HepG2 (cell line): ENCODE results near the gene LRRC74A. TPM values are rescaled to one million over a fixed set of nuclear protein-coding genes. Genes with fewer than 3 reads are reported as not detected.

Experiments
- GTF2F1 ChIP-seq: fragments of 150-350 bp; IDR thresholded peaks from 2 replicates; pipeline ENCODE4 v1.6.1; 2014; ENCODE audit warnings: low read length
- JARID2 ChIP-seq: sonication (generic); formaldehyde crosslinking; IDR thresholded peaks from 2 replicates; pipeline ENCODE4 v1.8.1; 2023; ENCODE audit warnings: missing genetic modification reagents, inconsistent platforms; ENCODE audit not compliant: insufficient replicate concordance
- SOX5 ChIP-seq: IDR thresholded peaks from 2 replicates; pipeline ENCODE4 v1.6.1; 2016; ENCODE audit warnings: borderline replicate concordance
- SPEN ChIP-seq: sonication (generic); formaldehyde crosslinking; IDR thresholded peaks from 2 replicates; pipeline ENCODE4 v1.5.1; 2020; ENCODE audit warnings: low read depth, mild to moderate bottlenecking, missing genetic modification reagents
- ZFP37 ChIP-seq: sonication (generic); formaldehyde crosslinking; IDR thresholded peaks from 2 replicates; pipeline ENCODE4 v1.4.0; 2020; ENCODE audit warnings: missing genetic modification reagents, borderline replicate concordance
- ZNF253 ChIP-seq: sonication (generic); formaldehyde crosslinking; IDR thresholded peaks from 2 replicates; pipeline ENCODE4 v1.8.0; 2022; ENCODE audit warnings: mild to moderate bottlenecking, missing genetic modification reagents, borderline replicate concordance
- ZSCAN22 ChIP-seq: sonication (generic); formaldehyde crosslinking; IDR thresholded peaks from 2 replicates; pipeline ENCODE4 v1.4.0; 2020; ENCODE audit warnings: mild to moderate bottlenecking, missing genetic modification reagents
- polyA plus RNA-seq, 8 experiments: library from polyadenylated mRNA; depleted of rRNA in 3 of 8; stranded (reverse) in 7 of 8; unstranded in 1 of 8; fragments of >200 nt; fragmentation: Illumina TruSeq in 4 of 8; extraction: Trizol in 4 of 8; gene quantifications; 2 replicates each; pipeline versions ENCODE4 v1.2.1 to v1.2.3, GENCODE V29; 2011 to 2016; ENCODE audit warnings: low read depth in 4 of 8, missing spikeins in 1 of 8, mixed read lengths in 1 of 8; ENCODE audit not compliant: insufficient read depth in 1 of 8
- total RNA-seq, 5 experiments: library from RNA; depleted of rRNA; stranded (reverse); fragments of >200 nt; fragmentation: Illumina TruSeq; extraction: Trizol; gene quantifications; 2 replicates each; pipeline ENCODE4 v1.2.3, GENCODE V29; 2016; ENCODE audit warnings: low read depth in 1 of 5
- TF ChIP-seq, protein P1 (sequence below): sonication (generic); formaldehyde crosslinking; IDR thresholded peaks from 2 replicates; pipeline ENCODE4 v1.4.0; 2020; ENCODE audit warnings: missing genetic modification reagents, borderline replicate concordance
- TF ChIP-seq, protein P2 (sequence below): sonication (generic); formaldehyde crosslinking; IDR thresholded peaks from 2 replicates; pipeline ENCODE4; 2020; ENCODE audit warnings: missing genetic modification reagents, mild to moderate bottlenecking, borderline replicate concordance
- TF ChIP-seq, protein P3 (sequence below): fragments of 450-650 bp; IDR thresholded peaks from 2 replicates; pipeline ENCODE4 v1.6.1; 2017; ENCODE audit warnings: mild to moderate bottlenecking
- TF ChIP-seq, protein P4 (sequence below): sonication (generic); formaldehyde crosslinking; IDR thresholded peaks from 2 replicates; pipeline ENCODE4 v1.4.0; 2020; ENCODE audit warnings: missing genetic modification reagents, borderline replicate concordance
- TF ChIP-seq, protein P5 (sequence below): sonication (generic); formaldehyde crosslinking; IDR thresholded peaks from 2 replicates; pipeline ENCODE4 v1.4.0; 2020; ENCODE audit warnings: missing genetic modification reagents, borderline replicate concordance
- TF ChIP-seq, protein P6 (sequence below): IDR thresholded peaks from 2 replicates; pipeline ENCODE4 v1.6.1; 2016; ENCODE audit warnings: missing biosample characterization, missing genetic modification reagents, low read depth

LRRC74A gene
- total and polyA plus RNA-seq, 2 of the 13 experiments (the other 11 are each of a cell fraction or from before 2014, with no cell fraction given): not detected

DNA sequence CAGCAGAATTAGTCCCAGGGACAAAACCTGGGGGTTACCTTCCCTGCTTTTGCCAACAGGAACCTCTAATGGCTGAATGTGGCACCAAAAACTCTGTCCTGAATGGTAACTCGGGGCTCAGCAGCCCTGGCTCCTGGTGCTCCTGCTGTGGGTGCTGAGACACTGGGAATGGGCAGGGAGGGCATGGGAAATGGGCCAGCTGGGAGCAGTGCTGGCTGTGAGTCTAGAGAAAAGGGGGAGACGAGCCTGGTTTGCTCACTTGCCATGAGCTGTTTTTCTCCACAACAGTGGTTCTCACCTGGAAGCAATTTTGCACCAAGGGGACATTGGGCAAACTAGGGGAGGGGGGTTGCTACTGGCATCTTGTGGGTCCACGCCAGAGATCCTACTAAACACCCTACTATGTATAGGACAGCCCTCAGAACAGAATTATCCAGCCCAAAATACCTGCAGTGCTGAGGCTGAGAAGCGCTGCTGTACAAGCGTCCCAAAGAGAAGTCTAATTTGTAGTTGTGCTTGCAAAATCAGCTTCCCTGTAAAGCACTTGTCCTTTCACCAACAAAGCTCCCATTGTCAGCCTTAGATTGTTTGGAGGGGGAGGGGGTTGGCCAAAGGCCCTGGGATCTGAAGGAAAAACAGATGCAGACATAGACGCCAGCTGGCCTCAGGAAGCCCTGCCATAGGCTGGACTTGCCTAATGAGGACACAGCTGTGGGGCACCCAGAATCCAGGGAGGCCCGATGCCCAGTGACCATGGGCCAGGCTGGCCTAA lies 3.6 kb downstream of the LRRC74A start (continued):
- TF ChIP-seq JARID2 (CRISPR knock-in tag): no peak
- TF ChIP-seq SOX5 (CRISPR knock-in tag): peak; percentile 87
- TF ChIP-seq, protein P1, sequence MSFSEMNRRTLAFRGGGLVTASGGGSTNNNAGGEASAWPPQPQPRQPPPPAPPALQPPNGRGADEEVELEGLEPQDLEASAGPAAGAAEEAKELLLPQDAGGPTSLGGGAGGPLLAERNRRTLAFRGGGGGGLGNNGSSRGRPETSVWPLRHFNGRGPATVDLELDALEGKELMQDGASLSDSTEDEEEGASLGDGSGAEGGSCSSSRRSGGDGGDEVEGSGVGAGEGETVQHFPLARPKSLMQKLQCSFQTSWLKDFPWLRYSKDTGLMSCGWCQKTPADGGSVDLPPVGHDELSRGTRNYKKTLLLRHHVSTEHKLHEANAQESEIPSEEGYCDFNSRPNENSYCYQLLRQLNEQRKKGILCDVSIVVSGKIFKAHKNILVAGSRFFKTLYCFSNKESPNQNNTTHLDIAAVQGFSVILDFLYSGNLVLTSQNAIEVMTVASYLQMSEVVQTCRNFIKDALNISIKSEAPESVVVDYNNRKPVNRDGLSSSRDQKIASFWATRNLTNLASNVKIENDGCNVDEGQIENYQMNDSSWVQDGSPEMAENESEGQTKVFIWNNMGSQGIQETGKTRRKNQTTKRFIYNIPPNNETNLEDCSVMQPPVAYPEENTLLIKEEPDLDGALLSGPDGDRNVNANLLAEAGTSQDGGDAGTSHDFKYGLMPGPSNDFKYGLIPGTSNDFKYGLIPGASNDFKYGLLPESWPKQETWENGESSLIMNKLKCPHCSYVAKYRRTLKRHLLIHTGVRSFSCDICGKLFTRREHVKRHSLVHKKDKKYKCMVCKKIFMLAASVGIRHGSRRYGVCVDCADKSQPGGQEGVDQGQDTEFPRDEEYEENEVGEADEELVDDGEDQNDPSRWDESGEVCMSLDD (CRISPR knock-in tag): no peak
- TF ChIP-seq, protein P2, sequence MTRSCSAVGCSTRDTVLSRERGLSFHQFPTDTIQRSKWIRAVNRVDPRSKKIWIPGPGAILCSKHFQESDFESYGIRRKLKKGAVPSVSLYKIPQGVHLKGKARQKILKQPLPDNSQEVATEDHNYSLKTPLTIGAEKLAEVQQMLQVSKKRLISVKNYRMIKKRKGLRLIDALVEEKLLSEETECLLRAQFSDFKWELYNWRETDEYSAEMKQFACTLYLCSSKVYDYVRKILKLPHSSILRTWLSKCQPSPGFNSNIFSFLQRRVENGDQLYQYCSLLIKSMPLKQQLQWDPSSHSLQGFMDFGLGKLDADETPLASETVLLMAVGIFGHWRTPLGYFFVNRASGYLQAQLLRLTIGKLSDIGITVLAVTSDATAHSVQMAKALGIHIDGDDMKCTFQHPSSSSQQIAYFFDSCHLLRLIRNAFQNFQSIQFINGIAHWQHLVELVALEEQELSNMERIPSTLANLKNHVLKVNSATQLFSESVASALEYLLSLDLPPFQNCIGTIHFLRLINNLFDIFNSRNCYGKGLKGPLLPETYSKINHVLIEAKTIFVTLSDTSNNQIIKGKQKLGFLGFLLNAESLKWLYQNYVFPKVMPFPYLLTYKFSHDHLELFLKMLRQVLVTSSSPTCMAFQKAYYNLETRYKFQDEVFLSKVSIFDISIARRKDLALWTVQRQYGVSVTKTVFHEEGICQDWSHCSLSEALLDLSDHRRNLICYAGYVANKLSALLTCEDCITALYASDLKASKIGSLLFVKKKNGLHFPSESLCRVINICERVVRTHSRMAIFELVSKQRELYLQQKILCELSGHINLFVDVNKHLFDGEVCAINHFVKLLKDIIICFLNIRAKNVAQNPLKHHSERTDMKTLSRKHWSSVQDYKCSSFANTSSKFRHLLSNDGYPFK (CRISPR knock-in tag): no peak
- no peak for TF ChIP-seq GTF2F1
- TF ChIP-seq ZNF253: no peak
- no peak for TF ChIP-seq ZFP37 (CRISPR knock-in tag)
- TF ChIP-seq, protein P3, sequence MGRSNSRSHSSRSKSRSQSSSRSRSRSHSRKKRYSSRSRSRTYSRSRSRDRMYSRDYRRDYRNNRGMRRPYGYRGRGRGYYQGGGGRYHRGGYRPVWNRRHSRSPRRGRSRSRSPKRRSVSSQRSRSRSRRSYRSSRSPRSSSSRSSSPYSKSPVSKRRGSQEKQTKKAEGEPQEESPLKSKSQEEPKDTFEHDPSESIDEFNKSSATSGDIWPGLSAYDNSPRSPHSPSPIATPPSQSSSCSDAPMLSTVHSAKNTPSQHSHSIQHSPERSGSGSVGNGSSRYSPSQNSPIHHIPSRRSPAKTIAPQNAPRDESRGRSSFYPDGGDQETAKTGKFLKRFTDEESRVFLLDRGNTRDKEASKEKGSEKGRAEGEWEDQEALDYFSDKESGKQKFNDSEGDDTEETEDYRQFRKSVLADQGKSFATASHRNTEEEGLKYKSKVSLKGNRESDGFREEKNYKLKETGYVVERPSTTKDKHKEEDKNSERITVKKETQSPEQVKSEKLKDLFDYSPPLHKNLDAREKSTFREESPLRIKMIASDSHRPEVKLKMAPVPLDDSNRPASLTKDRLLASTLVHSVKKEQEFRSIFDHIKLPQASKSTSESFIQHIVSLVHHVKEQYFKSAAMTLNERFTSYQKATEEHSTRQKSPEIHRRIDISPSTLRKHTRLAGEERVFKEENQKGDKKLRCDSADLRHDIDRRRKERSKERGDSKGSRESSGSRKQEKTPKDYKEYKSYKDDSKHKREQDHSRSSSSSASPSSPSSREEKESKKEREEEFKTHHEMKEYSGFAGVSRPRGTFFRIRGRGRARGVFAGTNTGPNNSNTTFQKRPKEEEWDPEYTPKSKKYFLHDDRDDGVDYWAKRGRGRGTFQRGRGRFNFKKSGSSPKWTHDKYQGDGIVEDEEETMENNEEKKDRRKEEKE: no peak
- TF ChIP-seq, protein P4, sequence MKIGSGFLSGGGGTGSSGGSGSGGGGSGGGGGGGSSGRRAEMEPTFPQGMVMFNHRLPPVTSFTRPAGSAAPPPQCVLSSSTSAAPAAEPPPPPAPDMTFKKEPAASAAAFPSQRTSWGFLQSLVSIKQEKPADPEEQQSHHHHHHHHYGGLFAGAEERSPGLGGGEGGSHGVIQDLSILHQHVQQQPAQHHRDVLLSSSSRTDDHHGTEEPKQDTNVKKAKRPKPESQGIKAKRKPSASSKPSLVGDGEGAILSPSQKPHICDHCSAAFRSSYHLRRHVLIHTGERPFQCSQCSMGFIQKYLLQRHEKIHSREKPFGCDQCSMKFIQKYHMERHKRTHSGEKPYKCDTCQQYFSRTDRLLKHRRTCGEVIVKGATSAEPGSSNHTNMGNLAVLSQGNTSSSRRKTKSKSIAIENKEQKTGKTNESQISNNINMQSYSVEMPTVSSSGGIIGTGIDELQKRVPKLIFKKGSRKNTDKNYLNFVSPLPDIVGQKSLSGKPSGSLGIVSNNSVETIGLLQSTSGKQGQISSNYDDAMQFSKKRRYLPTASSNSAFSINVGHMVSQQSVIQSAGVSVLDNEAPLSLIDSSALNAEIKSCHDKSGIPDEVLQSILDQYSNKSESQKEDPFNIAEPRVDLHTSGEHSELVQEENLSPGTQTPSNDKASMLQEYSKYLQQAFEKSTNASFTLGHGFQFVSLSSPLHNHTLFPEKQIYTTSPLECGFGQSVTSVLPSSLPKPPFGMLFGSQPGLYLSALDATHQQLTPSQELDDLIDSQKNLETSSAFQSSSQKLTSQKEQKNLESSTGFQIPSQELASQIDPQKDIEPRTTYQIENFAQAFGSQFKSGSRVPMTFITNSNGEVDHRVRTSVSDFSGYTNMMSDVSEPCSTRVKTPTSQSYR (CRISPR knock-in tag): peak; percentile 95
- TF ChIP-seq, protein P5, sequence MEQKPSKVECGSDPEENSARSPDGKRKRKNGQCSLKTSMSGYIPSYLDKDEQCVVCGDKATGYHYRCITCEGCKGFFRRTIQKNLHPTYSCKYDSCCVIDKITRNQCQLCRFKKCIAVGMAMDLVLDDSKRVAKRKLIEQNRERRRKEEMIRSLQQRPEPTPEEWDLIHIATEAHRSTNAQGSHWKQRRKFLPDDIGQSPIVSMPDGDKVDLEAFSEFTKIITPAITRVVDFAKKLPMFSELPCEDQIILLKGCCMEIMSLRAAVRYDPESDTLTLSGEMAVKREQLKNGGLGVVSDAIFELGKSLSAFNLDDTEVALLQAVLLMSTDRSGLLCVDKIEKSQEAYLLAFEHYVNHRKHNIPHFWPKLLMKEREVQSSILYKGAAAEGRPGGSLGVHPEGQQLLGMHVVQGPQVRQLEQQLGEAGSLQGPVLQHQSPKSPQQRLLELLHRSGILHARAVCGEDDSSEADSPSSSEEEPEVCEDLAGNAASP (CRISPR knock-in tag): peak; percentile 33; the same call in 1 of the 2 replicates
- TF ChIP-seq ZSCAN22 (CRISPR knock-in tag): no peak
- no peak for TF ChIP-seq SPEN
- TF ChIP-seq, protein P6, sequence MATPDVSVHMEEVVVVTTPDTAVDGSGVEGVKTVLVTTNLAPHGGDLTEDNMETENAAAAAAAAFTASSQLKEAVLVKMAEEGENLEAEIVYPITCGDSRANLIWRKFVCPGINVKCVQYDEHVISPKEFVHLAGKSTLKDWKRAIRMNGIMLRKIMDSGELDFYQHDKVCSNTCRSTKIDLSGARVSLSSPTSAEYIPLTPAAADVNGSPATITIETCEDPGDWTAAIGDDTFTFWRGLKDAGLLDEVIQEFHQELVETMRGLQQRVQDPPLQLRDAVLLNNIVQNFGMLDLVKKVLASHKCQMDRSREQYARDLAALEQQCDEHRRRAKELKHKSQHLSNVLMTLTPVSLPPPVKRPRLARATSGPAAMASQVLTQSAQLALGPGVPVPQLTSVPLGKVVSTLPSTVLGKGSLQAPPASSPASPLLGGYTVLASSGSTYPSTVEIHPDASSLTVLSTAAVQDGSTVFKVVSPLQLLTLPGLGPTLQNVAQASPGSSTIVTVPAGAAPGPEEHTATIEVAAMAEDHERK (CRISPR knock-in tag): no peak
